Transverse colon (tissue), 4 donors: ENCODE data around the gene FOCAD.

Experiments used
- CTCF ChIP-seq, 5 experiments: fragments of 200-600 bp in 3 of 5; fragments of 450-650 bp in 2 of 5; sonication (generic) in 3 of 5; IDR thresholded peaks; 1 replicate in 2 of 5; 2 replicates in 3 of 5; pipeline ENCODE4 v1.5.1; 2016 to 2017; ENCODE audit warnings: antibody characterized with exemption in 5 of 5, inconsistent platforms in 3 of 5, mild to moderate bottlenecking in 2 of 5, moderate library complexity in 1 of 5
- EP300 ChIP-seq: sonication (generic); formaldehyde crosslinking; IDR thresholded peaks from one replicate; pipeline ENCODE4 v1.6.1; 2017; ENCODE audit warnings: antibody characterized with exemption, low read depth
- POLR2AphosphoS5 ChIP-seq, 3 donors: sonication (generic); formaldehyde crosslinking; IDR thresholded peaks; one replicate each; pipeline ENCODE4 v1.6.1; 2016; ENCODE audit warnings: antibody characterized with exemption in 3 of 3

GRCh38 chr9:20729523-20729922 lies 45.5 kb downstream of the FOCAD start:
- TF ChIP-seq CTCF (IDR thresholded peaks at IDR 0.05), result no peak
- no peak for TF ChIP-seq POLR2AphosphoS5 (IDR thresholded peaks at IDR 0.05)
- no peak for TF ChIP-seq EP300
